ENCODE measurements around the gene RRP9. TPM values are rescaled to one million over a fixed set of nuclear protein-coding genes. Genes with fewer than 3 reads are reported as not detected.

Gene RRP9
- total and polyA plus RNA-seq, 2 donors (not counting 3 experiments of a cell fraction or from before 2014, with no cell fraction given) = 26.0 to 30.1 TPM

DNA sequence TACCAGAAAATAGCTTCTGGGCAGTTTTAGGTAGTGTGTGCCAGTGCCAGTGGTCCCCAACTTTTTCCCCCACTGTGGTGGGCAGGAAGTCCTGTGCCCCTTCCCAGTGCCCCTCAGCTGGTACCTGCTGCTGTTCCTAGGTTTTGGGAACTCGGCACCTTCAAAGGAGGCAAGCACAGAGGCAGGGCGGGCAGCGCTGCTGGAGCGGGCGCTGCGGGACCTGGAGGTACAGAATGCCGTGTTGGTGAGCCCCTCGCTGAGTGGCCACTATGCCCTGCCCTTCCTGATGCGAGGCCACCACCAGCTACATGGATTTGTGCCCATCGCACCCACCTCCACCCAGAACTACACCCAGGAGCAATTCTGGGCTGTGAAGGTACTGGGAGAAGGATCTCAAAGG is 38.5 kb upstream of the RRP9 start:
- DNase-seq (ENCODE audit: low read depth, low spot score) (no peak), FAIRE-seq (no peak)
- ChIA-PET POLR2A (no interaction called here), CTCF (no interaction called here)
- no peak overlapping the region for H3K9ac ChIP-seq (replicated peaks; ENCODE audit: extremely low read depth, insufficient read depth, low read length)
- H3K4me3 ChIP-seq (replicated peaks in 1 of 3; ENCODE audit: insufficient read depth in 1 of 3, low read depth in 1 of 3, low read length in 3 of 3) = no peak overlapping the region
- H3K9me1 ChIP-seq (replicated peaks; ENCODE audit: control insufficient read depth, extremely low read depth, insufficient read depth, low read length) = no peaks in the 10 kb centered on the region
- H3K27ac ChIP-seq (ENCODE audit: insufficient read depth, low read depth, low read length) = no peak overlapping the region
- H3K9me3 ChIP-seq (replicated peaks; ENCODE audit: control insufficient read depth, insufficient read depth, low read length) = no peaks in the 10 kb centered on the region
- H3K36me3 ChIP-seq (ENCODE audit: control insufficient read depth in 2 of 2, extremely low read depth in 1 of 2, insufficient read depth in 2 of 2, low read length in 2 of 2) = no peaks in the 10 kb centered on the region
- no TSS peak for BruUV-seq (replicated peaks)
- dilution Hi-C loops (cut with MboI; ENCODE audit: extremely low pct_ligation_motif_present, low sequenced_read_pairs) (no loop called here), intact Hi-C loops (cut with micrococcal nuclease) (no loop called here)
- no peak overlapping the region for H2AFZ ChIP-seq (ENCODE audit: low read depth, low read length)
- H3K4me2 ChIP-seq (ENCODE audit: insufficient read depth, low read length) = no peak overlapping the region
- H3K79me2 ChIP-seq (ENCODE audit: control insufficient read depth, insufficient read depth, low read length) = no peaks in the 10 kb centered on the region
- no peaks in the 10 kb centered on the region for H4K20me1 ChIP-seq (replicated peaks; ENCODE audit: control insufficient read depth, extremely low read depth, insufficient read depth, low read length)
- no peaks in the 10 kb centered on the region for H3K27me3 ChIP-seq (ENCODE audit: control insufficient read depth in 2 of 2, insufficient read depth in 2 of 2, low read length in 2 of 2)
- TF ChIP-seq MYC (IDR thresholded peaks at IDR 0.05; ENCODE audit: low read depth, low read length) (no peak), GATA2 (IDR thresholded peaks at IDR 0.05; ENCODE audit: insufficient read depth, insufficient read length, low read depth, low read length) (no peak), FOS (IDR thresholded peaks at IDR 0.05; ENCODE audit: borderline replicate concordance, insufficient read depth, low read length) (no peak), JUN (IDR thresholded peaks at IDR 0.05; ENCODE audit: borderline replicate concordance, insufficient read depth, insufficient read length, low read depth) (no peak), POLR2AphosphoS5 (IDR thresholded peaks at IDR 0.05; ENCODE audit: insufficient read depth, low read depth, low read length) (no peak), POLR2A (IDR thresholded peaks at IDR 0.05; ENCODE audit: low read depth, low read length) (no peak), EZH2 (IDR thresholded peaks at IDR 0.05; ENCODE audit: borderline replicate concordance, low read depth, low read length, severe bottlenecking) (no peak)
- TF ChIP-seq, protein P1, sequence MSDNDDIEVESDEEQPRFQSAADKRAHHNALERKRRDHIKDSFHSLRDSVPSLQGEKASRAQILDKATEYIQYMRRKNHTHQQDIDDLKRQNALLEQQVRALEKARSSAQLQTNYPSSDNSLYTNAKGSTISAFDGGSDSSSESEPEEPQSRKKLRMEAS (IDR thresholded peaks at IDR 0.05; ENCODE audit: insufficient read depth, insufficient read length) = no peak
- TF ChIP-seq, protein P2, sequence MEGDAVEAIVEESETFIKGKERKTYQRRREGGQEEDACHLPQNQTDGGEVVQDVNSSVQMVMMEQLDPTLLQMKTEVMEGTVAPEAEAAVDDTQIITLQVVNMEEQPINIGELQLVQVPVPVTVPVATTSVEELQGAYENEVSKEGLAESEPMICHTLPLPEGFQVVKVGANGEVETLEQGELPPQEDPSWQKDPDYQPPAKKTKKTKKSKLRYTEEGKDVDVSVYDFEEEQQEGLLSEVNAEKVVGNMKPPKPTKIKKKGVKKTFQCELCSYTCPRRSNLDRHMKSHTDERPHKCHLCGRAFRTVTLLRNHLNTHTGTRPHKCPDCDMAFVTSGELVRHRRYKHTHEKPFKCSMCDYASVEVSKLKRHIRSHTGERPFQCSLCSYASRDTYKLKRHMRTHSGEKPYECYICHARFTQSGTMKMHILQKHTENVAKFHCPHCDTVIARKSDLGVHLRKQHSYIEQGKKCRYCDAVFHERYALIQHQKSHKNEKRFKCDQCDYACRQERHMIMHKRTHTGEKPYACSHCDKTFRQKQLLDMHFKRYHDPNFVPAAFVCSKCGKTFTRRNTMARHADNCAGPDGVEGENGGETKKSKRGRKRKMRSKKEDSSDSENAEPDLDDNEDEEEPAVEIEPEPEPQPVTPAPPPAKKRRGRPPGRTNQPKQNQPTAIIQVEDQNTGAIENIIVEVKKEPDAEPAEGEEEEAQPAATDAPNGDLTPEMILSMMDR (IDR thresholded peaks at IDR 0.05; ENCODE audit: extremely low read depth in 1 of 2, insufficient read depth in 1 of 2, low read depth in 1 of 2, low read length in 2 of 2) = no peak
- peaks cover 21% of the 10 kb centered on the region for H3K4me1 ChIP-seq (ENCODE audit: control insufficient read depth, extremely low read depth, insufficient read depth, low read length)

All from endothelial cell of umbilical vein (primary cell).